SK-N-SH treated with all-trans-retinoic acid at 6 μM for 48 hours (cell line): Measurements from ENCODE around the gene PNKD.
A peak's percentile ranks its signal among the peaks of the same experiment; 100 is the strongest.

Experiments
- ATAC-seq: fragments of 200-7000 bp; cut with Tn5 transposase; 3 replicates; pipeline ENCODE4 v1.9.1; 2020; ENCODE audit warnings: mild to moderate bottlenecking, moderate library complexity
- BACH2 ChIP-seq: fragments of 250-450 bp; sonication (Bioruptor Pico); IDR thresholded peaks from 2 replicates; pipeline ENCODE4 v1.9.0; 2021; ENCODE audit warnings: mild to moderate bottlenecking, borderline replicate concordance
- GLIS3 ChIP-seq: fragments of 250-450 bp; sonication (Bioruptor Pico); IDR thresholded peaks from 2 replicates; pipeline ENCODE4 v1.5.0; 2020; ENCODE audit warnings: mild to moderate bottlenecking, moderate library complexity
- ISL1 ChIP-seq: fragments of 250-450 bp; sonication (Bioruptor Pico); IDR thresholded peaks from 2 replicates; pipeline ENCODE4 v2.1.2; 2022; ENCODE audit warnings: mild to moderate bottlenecking, moderate library complexity
- OSR1 ChIP-seq: fragments of 250-450 bp; sonication (Bioruptor Pico); IDR thresholded peaks from 2 replicates; pipeline ENCODE4 v1.8.0; 2022; ENCODE audit warnings: moderate library complexity, mild to moderate bottlenecking, inconsistent platforms
- PPARA ChIP-seq: fragments of 250-450 bp; sonication (Bioruptor Pico); IDR thresholded peaks from 2 replicates; pipeline ENCODE4 v1.5.0; 2020; ENCODE audit warnings: mild to moderate bottlenecking, borderline replicate concordance
- SNAI2 ChIP-seq: fragments of 250-450 bp; sonication (Bioruptor Pico); IDR thresholded peaks from 2 replicates; pipeline ENCODE4 v1.5.0; 2020; ENCODE audit warnings: mild to moderate bottlenecking, moderate library complexity
- TCF4 ChIP-seq: fragments of 250-450 bp; sonication (Bioruptor Pico); IDR thresholded peaks from 2 replicates; pipeline ENCODE4 v1.8.0; 2021; ENCODE audit warnings: mild to moderate bottlenecking, moderate library complexity, borderline replicate concordance
- ZC3H10 ChIP-seq: fragments of 250-450 bp; sonication (Bioruptor Pico); IDR thresholded peaks from 2 replicates; pipeline ENCODE4 v1.5.1; 2021; ENCODE audit warnings: mild to moderate bottlenecking, moderate library complexity
- ZFP3 ChIP-seq: fragments of 250-450 bp; sonication (Bioruptor Pico); IDR thresholded peaks from 2 replicates; pipeline ENCODE4 v1.5.0; 2020; ENCODE audit warnings: mild to moderate bottlenecking, moderate library complexity
- ZFP30 ChIP-seq: fragments of 450-650 bp; formaldehyde crosslinking; IDR thresholded peaks from 2 replicates; pipeline ENCODE4 v1.5.0; 2022; ENCODE audit warnings: mild to moderate bottlenecking, moderate library complexity
- ZNF8 ChIP-seq: fragments of 450-650 bp; formaldehyde crosslinking; IDR thresholded peaks from 2 replicates; pipeline ENCODE4 v1.5.0; 2020; ENCODE audit warnings: mild to moderate bottlenecking, moderate library complexity
- TF ChIP-seq, protein P1 (sequence below): fragments of 250-450 bp; sonication (Bioruptor Pico); IDR thresholded peaks from 2 replicates; pipeline ENCODE4 v1.8.0; 2020; ENCODE audit warnings: mild to moderate bottlenecking, moderate library complexity, borderline replicate concordance
- TF ChIP-seq, protein P2 (sequence below): fragments of 250-450 bp; sonication (Bioruptor Pico); IDR thresholded peaks from 2 replicates; pipeline ENCODE4 v1.5.0; 2020; ENCODE audit warnings: mild to moderate bottlenecking, moderate library complexity
- TF ChIP-seq, protein P3 (sequence below): fragments of 250-450 bp; sonication (Bioruptor Pico); IDR thresholded peaks from 2 replicates; pipeline ENCODE4 v1.5.1; 2021; ENCODE audit warnings: mild to moderate bottlenecking, moderate library complexity
- TF ChIP-seq, protein P4 (sequence below): fragments of 250-450 bp; sonication (Bioruptor Pico); IDR thresholded peaks from 2 replicates; pipeline ENCODE4 v1.5.1; 2020; ENCODE audit warnings: low read depth, mild to moderate bottlenecking, moderate library complexity

Gene PNKD

GRCh38 chr2:218366621-218367414 is 96.5 kb downstream of the PNKD start (continued):
- TF ChIP-seq, protein P1, sequence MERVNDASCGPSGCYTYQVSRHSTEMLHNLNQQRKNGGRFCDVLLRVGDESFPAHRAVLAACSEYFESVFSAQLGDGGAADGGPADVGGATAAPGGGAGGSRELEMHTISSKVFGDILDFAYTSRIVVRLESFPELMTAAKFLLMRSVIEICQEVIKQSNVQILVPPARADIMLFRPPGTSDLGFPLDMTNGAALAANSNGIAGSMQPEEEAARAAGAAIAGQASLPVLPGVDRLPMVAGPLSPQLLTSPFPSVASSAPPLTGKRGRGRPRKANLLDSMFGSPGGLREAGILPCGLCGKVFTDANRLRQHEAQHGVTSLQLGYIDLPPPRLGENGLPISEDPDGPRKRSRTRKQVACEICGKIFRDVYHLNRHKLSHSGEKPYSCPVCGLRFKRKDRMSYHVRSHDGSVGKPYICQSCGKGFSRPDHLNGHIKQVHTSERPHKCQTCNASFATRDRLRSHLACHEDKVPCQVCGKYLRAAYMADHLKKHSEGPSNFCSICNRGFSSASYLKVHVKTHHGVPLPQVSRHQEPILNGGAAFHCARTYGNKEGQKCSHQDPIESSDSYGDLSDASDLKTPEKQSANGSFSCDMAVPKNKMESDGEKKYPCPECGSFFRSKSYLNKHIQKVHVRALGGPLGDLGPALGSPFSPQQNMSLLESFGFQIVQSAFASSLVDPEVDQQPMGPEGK (CRISPR knock-in tag) = no peak
- no peak for TF ChIP-seq OSR1 (CRISPR knock-in tag)
- TF ChIP-seq, all 23 proteins: peak for 0

DNA sequence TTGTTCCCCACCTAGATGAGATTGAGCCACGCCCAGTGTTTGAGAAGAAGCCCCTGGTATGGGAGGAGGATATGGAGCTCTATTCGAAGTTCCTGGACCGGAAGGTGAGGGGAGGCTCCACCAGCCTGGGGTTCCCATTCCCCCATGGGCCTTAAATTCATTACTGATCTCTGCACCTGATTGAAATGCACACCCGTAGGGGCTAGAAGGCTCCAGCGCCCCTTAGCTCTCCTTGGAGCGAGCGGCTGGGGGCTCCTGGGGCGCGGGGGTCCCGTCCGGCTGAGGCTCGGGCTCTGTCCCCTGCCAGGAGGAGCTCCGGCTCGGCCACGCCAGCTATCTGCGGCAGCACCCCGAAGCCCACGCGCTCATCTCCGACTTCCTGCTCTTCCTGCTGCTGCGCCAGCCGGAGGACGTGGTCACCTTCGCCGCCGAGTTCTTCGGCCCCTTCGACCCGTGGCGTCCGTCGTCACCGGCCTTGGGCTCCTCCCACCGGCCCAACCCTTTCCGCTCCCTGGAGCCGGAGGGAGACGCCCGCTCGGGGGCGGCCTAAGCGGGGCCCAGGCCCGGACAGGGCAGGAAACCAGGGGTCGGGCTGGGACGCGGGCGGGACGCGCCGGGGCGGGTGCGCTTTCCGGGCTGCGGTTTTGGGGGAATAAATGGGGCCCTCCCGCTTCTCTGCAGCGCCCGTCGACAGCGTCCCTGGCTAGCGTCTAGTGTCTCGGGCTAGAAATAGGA is 97.3 kb downstream of the PNKD start:
- TF ChIP-seq, protein P2, sequence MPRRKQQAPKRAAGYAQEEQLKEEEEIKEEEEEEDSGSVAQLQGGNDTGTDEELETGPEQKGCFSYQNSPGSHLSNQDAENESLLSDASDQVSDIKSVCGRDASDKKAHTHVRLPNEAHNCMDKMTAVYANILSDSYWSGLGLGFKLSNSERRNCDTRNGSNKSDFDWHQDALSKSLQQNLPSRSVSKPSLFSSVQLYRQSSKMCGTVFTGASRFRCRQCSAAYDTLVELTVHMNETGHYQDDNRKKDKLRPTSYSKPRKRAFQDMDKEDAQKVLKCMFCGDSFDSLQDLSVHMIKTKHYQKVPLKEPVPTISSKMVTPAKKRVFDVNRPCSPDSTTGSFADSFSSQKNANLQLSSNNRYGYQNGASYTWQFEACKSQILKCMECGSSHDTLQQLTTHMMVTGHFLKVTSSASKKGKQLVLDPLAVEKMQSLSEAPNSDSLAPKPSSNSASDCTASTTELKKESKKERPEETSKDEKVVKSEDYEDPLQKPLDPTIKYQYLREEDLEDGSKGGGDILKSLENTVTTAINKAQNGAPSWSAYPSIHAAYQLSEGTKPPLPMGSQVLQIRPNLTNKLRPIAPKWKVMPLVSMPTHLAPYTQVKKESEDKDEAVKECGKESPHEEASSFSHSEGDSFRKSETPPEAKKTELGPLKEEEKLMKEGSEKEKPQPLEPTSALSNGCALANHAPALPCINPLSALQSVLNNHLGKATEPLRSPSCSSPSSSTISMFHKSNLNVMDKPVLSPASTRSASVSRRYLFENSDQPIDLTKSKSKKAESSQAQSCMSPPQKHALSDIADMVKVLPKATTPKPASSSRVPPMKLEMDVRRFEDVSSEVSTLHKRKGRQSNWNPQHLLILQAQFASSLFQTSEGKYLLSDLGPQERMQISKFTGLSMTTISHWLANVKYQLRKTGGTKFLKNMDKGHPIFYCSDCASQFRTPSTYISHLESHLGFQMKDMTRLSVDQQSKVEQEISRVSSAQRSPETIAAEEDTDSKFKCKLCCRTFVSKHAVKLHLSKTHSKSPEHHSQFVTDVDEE (CRISPR knock-in tag) = no peak
- TF ChIP-seq SNAI2 (CRISPR knock-in tag) (no peak), ISL1 (CRISPR knock-in tag) (no peak), BACH2 (CRISPR knock-in tag) (no peak)
- ATAC-seq = peak; percentile 86

DNA sequence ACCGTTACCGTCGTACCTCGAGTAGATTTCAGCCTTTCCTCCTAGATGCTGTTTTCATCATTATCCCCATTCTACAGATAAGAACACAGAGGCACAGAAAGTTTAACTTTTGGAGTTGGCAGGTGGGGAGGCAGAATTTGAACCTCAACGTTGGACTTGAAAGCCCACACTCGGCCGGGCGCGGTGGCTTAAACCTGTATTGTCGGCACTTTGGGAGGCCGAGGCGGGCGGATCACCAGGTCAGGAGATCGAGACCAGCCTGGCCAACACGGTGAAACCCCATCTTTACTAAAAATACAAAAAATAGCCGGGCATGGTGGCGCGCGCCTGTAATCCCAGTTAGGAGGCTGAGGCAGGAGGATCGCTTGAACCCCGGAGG is 97.8 kb downstream of the PNKD start:
- no peak for TF ChIP-seq GLIS3 (CRISPR knock-in tag)
- TF ChIP-seq, protein P3, sequence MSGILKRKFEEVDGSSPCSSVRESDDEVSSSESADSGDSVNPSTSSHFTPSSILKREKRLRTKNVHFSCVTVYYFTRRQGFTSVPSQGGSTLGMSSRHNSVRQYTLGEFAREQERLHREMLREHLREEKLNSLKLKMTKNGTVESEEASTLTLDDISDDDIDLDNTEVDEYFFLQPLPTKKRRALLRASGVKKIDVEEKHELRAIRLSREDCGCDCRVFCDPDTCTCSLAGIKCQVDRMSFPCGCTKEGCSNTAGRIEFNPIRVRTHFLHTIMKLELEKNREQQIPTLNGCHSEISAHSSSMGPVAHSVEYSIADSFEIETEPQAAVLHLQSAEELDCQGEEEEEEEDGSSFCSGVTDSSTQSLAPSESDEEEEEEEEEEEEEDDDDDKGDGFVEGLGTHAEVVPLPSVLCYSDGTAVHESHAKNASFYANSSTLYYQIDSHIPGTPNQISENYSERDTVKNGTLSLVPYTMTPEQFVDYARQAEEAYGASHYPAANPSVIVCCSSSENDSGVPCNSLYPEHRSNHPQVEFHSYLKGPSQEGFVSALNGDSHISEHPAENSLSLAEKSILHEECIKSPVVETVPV = no peak
- no peak for TF ChIP-seq ZNF8 (CRISPR knock-in tag)
- TF ChIP-seq PPARA (CRISPR knock-in tag) = no peak
- no peak for TF ChIP-seq ZFP3 (CRISPR knock-in tag)
- TF ChIP-seq ZC3H10 = no peak
- no peak for ATAC-seq

DNA sequence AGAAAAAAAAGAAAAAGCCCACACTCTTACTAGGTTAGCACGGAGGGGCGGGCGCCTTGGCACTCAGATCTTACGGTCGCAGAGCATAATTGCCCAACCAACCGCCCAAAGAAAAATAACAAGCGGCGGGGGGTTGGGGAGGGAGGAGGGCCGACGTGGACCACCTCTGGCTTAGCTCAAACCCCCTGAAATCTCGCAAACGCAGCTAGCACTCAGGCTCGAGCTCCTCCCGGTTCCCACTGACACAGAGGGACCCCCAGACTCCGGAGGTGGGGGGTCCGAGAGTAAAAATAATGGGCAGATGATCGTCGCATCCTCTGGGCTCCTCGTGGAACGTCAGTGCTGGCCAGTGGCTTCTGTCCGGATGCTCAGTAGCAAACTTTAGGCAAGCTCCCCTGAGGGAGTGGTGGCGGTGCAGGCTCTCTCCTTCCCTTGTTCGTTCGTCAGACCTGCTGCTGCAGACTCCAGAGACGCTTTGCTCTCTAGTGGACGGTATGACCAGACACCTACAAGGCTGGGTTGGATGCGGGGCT is 98.4 kb downstream of the PNKD start:
- no peak for ATAC-seq
- TF ChIP-seq, protein P4, sequence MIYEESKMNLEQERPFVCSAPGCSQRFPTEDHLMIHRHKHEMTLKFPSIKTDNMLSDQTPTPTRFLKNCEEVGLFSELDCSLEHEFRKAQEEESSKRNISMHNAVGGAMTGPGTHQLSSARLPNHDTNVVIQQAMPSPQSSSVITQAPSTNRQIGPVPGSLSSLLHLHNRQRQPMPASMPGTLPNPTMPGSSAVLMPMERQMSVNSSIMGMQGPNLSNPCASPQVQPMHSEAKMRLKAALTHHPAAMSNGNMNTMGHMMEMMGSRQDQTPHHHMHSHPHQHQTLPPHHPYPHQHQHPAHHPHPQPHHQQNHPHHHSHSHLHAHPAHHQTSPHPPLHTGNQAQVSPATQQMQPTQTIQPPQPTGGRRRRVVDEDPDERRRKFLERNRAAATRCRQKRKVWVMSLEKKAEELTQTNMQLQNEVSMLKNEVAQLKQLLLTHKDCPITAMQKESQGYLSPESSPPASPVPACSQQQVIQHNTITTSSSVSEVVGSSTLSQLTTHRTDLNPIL = no peak
- TF ChIP-seq, protein P2 (CRISPR knock-in tag) = no peak
- no peak for TF ChIP-seq TCF4 (CRISPR knock-in tag)
- TF ChIP-seq ZNF8 (CRISPR knock-in tag) = no peak
- no peak for TF ChIP-seq ZFP30 (CRISPR knock-in tag)
